Mammary epithelial cell (primary cell): Measurements from ENCODE around the gene SHMT1.

ENCODE experiments used
- CTCF ChIP-seq, 2 donors: IDR thresholded peaks in 1 of 2; conservative IDR thresholded peaks in 1 of 2; 2 replicates each; pipeline ENCODE4 v1.5.1; 2011 to 2012; ENCODE audit warnings: inconsistent platforms in 2 of 2, low read length in 2 of 2, mild to moderate bottlenecking in 2 of 2, control low read depth in 1 of 2, low read depth in 1 of 2; ENCODE audit not compliant: insufficient read depth in 1 of 2; ENCODE audit errors: extremely low read depth in 1 of 2
- EZH2 ChIP-seq: IDR thresholded peaks from 2 replicates; pipeline ENCODE4 v1.6.1; 2012; ENCODE audit warnings: low read length, inconsistent platforms, borderline replicate concordance

GRCh38 chr17:18374216-18374615 lies 10.9 kb upstream of the SHMT1 start:
- TF ChIP-seq EZH2, result no peak
- no peak for TF ChIP-seq CTCF (conservative IDR thresholded peaks at IDR 0.05 in 1 of 2, IDR thresholded peaks at IDR 0.05 in 1 of 2; ENCODE audit: extremely low read depth in 1 of 2, insufficient read depth in 1 of 2, low read depth in 1 of 2, low read length in 2 of 2)
